Brain microvascular endothelial cell (primary cell): ENCODE results near the gene ALDH1A2.
"Not testable (repeated sequence)": the region's sequence is repeated elsewhere in the genome, so short reads cannot be mapped to it uniquely, and the experiment has no call there.

Experiments used
- DNase-seq: peaks from one replicate; pipeline ENCODE4 v3.0.0-alpha.2; 2020
- H3K27ac ChIP-seq: fragments of 250-450 bp; sonication (Bioruptor Pico); 2 replicates; pipeline ENCODE4 v1.5.1; 2020; ENCODE audit warnings: mild to moderate bottlenecking, moderate library complexity
- H3K27me3 ChIP-seq: fragments of 250-450 bp; sonication (Bioruptor Pico); replicated peaks from 2 replicates; pipeline ENCODE4 v1.5.1; 2020; ENCODE audit warnings: mild to moderate bottlenecking
- H3K36me3 ChIP-seq: fragments of 250-450 bp; sonication (Bioruptor Pico); replicated peaks from 2 replicates; pipeline ENCODE4 v1.5.1; 2020; ENCODE audit warnings: mild to moderate bottlenecking
- H3K4me3 ChIP-seq: 2 replicates; pipeline ENCODE4 v1.5.1; 2011; ENCODE audit warnings: low read depth, mild to moderate bottlenecking, control low read depth, low read length, moderate library complexity
- in situ Hi-C: cut with HindIII; loops from 2 replicates; pipeline ENCODE4 v1.10.0; 2017; ENCODE audit warnings: low sequenced_read_pairs, low pct_ligation_motif_present
- TF ChIP-seq, protein P1 (sequence below): IDR thresholded peaks from 2 replicates; pipeline ENCODE4 v1.5.1; 2011; ENCODE audit warnings: low read depth, mild to moderate bottlenecking, moderate library complexity, low read length, control low read depth, inconsistent platforms; ENCODE audit errors: missing control alignments

The ALDH1A2 gene

DNA sequence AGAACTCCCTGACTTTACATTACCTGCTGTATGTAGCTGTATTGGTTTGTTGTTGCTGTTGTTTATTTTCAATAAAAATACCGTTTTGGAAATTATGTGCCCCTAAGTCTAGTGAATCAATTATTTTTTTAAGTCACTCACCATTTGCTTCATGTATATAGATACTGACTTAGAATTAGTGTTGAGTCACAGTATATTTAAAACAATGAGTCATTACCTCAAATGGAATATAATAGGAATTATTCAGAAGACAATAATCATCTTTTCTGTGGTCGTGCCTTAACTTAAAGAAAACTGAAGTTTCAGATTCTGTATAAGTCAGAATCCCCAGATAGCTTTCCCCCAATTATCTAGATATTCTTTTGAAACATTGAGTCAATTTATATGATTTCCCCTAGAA lies 21.0 kb upstream of the ALDH1A2 start:
- H3K4me3 ChIP-seq = no peak overlapping the region
- no peaks in the 10 kb centered on the region for H3K27me3 ChIP-seq
- in situ Hi-C loops = no loop called here
- no peak overlapping the region for H3K27ac ChIP-seq
- TF ChIP-seq, protein P1, sequence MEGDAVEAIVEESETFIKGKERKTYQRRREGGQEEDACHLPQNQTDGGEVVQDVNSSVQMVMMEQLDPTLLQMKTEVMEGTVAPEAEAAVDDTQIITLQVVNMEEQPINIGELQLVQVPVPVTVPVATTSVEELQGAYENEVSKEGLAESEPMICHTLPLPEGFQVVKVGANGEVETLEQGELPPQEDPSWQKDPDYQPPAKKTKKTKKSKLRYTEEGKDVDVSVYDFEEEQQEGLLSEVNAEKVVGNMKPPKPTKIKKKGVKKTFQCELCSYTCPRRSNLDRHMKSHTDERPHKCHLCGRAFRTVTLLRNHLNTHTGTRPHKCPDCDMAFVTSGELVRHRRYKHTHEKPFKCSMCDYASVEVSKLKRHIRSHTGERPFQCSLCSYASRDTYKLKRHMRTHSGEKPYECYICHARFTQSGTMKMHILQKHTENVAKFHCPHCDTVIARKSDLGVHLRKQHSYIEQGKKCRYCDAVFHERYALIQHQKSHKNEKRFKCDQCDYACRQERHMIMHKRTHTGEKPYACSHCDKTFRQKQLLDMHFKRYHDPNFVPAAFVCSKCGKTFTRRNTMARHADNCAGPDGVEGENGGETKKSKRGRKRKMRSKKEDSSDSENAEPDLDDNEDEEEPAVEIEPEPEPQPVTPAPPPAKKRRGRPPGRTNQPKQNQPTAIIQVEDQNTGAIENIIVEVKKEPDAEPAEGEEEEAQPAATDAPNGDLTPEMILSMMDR = no peak
- no peaks in the 10 kb centered on the region for H3K36me3 ChIP-seq
- no peak for DNase-seq

DNA sequence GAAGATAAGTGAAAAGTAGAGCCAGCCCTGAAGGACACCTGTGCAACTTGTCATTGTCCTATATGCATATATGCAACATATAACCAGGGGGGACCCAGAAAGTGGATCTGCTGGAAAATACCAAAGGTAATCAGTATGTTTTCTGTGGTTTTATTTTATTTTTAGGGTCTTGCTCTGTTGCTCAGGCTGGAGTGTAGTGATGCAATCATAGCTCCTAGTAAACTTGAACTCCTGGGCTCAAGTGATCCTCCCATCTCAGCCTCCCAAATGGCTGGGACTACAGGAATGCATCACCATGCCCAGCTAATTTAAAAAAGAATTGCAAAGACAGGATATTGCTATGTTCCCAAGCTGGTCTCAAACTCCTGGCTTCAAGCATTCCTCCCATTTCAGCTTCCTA lies 18.0 kb upstream of the ALDH1A2 start:
- TF ChIP-seq, protein P1 = no peak
- DNase-seq = no peak
- Histone ChIP-seq H3K27me3 (no peaks in the 10 kb centered on the region), H3K36me3 (no peaks in the 10 kb centered on the region), H3K4me3 (no peak overlapping the region), H3K27ac (no peak overlapping the region)
- in situ Hi-C loops = no loop called here

DNA sequence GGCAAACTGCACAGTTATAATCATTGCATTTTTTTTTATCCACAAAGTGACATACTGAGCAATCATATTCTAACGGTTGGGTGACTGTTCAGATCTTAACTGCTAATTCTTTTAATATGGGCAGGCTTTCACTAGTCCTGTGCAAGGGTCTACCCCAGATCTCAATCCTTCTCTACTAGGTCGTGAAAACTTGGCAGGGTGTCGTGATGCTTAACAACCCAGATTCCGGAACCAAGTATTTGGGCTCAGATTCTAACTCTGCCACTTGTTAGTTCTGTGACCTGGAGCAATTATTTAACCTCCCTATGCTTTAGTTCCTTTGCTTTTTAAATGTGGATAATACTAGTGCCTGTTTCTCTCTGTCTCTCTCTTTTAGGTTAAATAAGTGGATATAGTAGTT lies 16.4 kb upstream of the ALDH1A2 start:
- TF ChIP-seq, protein P1 = no peak
- H3K27ac ChIP-seq = no peak overlapping the region
- H3K27me3 ChIP-seq = no peaks in the 10 kb centered on the region
- H3K4me3 ChIP-seq = no peak overlapping the region
- H3K36me3 ChIP-seq = no peaks in the 10 kb centered on the region
- in situ Hi-C loops = no loop called here
- DNase-seq = no peak

DNA sequence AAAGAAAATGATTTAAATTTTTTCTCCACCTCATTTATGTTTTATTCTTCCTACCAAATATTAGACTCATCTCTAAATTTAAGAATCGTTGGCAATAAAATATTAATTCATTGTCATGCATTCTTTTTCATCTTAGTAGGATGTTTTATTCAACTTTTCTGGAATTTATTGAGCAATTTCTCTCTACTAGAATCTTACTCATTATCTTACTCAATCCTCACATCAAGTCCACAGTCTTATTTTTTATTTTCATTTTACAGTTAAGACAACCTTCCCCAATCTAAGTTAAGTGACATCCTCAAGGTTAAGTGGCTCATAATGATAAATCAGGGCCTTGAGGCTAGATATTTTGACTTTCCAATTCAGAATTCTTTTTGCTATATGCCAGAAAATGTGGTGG lies 15.9 kb upstream of the ALDH1A2 start:
- no peak overlapping the region for H3K27ac ChIP-seq
- in situ Hi-C loops = no loop called here
- no peaks in the 10 kb centered on the region for H3K36me3 ChIP-seq
- no peaks in the 10 kb centered on the region for H3K27me3 ChIP-seq
- H3K4me3 ChIP-seq = no peak overlapping the region
- TF ChIP-seq, protein P1 = no peak
- DNase-seq = no peak

DNA sequence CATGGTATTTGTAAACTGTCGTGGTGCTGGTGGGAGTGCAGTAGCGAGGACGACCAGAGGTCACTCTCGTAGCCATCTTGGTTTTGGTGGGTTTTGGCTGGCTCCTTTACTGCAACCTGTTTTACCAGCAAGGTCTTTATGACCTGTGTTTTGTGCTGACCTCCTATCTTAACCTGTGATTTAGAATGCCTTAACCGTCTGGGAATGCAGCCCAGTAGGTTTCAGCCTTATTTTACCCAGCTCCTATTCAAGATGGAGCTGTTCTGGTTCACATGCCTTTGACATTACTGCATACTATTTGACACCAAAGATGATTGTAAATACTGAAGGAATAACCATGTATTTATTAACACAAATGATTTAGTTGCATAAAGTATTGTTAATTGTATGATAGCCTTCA lies 15.4 kb upstream of the ALDH1A2 start:
- H3K36me3 ChIP-seq, H3K27me3 ChIP-seq, H3K4me3 ChIP-seq, in situ Hi-C loops, DNase-seq, H3K27ac ChIP-seq: not testable (repeated sequence)

DNA sequence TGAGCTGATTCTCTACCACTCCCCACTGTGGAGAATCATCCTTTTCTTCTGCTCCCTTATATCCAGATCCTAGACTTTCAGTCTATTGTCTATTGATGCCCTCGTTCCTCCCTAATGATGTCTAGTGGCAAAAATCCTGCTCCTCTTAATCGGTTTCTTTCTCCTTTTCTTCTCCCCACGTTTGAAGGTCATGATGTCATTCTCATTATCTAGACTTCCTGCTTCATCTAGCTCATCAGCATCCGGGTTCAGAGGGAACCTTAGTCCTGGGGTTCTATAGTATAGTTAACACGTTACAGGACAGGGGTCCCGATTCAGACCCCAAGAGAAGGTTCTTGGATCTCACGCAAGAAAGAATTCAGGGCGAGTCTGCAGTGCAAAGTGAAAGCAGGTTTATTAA lies 14.9 kb upstream of the ALDH1A2 start:
- Histone ChIP-seq H3K27ac (no peak overlapping the region), H3K27me3 (no peaks in the 10 kb centered on the region), H3K4me3 (no peak overlapping the region), H3K36me3 (no peaks in the 10 kb centered on the region)
- TF ChIP-seq, protein P1 = no peak
- in situ Hi-C loops = no loop called here
- DNase-seq = no peak
